HT-29 (cell line): Measurements from ENCODE around the gene SMOC2. TPM values are rescaled to one million over a fixed set of nuclear protein-coding genes. Genes with fewer than 3 reads are reported as not detected.

Source experiments
- DNase-seq: peaks from one replicate; pipeline ENCODE4 v3.0.0-alpha.2; 2015; ENCODE audit warnings: low spot score
- total RNA-seq: library from RNA; depleted of rRNA; stranded (reverse); fragments of >200 nt; shearing (Covaris generic); gene quantifications from 2 replicates; pipeline ENCODE4 v1.2.3, GENCODE V29; 2014; rRNA removed

SMOC2 gene
- total RNA-seq, 1 experiment from 2014 or later = not detected

GRCh38 chr6:168708526-168708925 is 267.5 kb downstream of the SMOC2 start:
- DNase-seq = no peak

GRCh38 chr6:168708984-168709383 is 268.0 kb downstream of the SMOC2 start:
- no peak for DNase-seq

- DNase-seq = no peak
These were observed 268.4 kb downstream of the SMOC2 start for GRCh38 chr6:168709390-168709789.

- DNase-seq = no peak
These were observed 269.0 kb downstream of the SMOC2 start for GRCh38 chr6:168709991-168710390.

- DNase-seq = peak; percentile 31
These were observed 270.2 kb downstream of the SMOC2 start for GRCh38 chr6:168711049-168711640.

- DNase-seq = no peak
These were observed 270.8 kb downstream of the SMOC2 start for GRCh38 chr6:168711666-168712300.

- DNase-seq = no peak
These were observed 272.0 kb downstream of the SMOC2 start for GRCh38 chr6:168712993-168713392.

- DNase-seq = peak; percentile 79
These were observed 272.9 kb downstream of the SMOC2 start for GRCh38 chr6:168713839-168714238.

GRCh38 chr6:168714547-168715260 is 273.7 kb downstream of the SMOC2 start:
- DNase-seq = no peak

GRCh38 chr6:168715643-168716481 is 274.9 kb downstream of the SMOC2 start:
- no peak for DNase-seq

- DNase-seq = no peak
These were observed 275.6 kb downstream of the SMOC2 start for GRCh38 chr6:168716581-168716980.

GRCh38 chr6:168717491-168717890 is 276.5 kb downstream of the SMOC2 start:
- no peak for DNase-seq

Other genes with a start within 250 kb of the SMOC2 start
- not detected in 2 replicates for gene DACT2, start 121.4 kb upstream of the SMOC2 start, total RNA-seq